ENCODE measurements around the gene CPT2. TPM values are rescaled to one million over a fixed set of nuclear protein-coding genes. Genes with fewer than 3 reads are reported as not detected.

Gene CPT2
- total and polyA plus RNA-seq, 2 of the 13 experiments (the other 11 are each of a cell fraction or from before 2014, with no cell fraction given) = 12.6 to 14.6 TPM

- TF ChIP-seq ZNF724P (CRISPR knock-in tag; IDR thresholded peaks at IDR 0.05; ENCODE audit: borderline replicate concordance) (no peak), ZNF740 (CRISPR knock-in tag; IDR thresholded peaks at IDR 0.05) (no peak), KAT8 (CRISPR knock-in tag; IDR thresholded peaks at IDR 0.05) (no peak), HIC2 (CRISPR knock-in tag; IDR thresholded peaks at IDR 0.05; ENCODE audit: low read depth) (no peak), ZNF30 (CRISPR knock-in tag; IDR thresholded peaks at IDR 0.05) (no peak), POLR2AphosphoS5 (IDR thresholded peaks at IDR 0.05; ENCODE audit: low read depth, low read length) (no peak)
These were observed 15.7 kb upstream of the CPT2 start (continued) for GRCh38 chr1:53180951-53181350.

GRCh38 chr1:53182111-53182593, 14.5 kb upstream of the CPT2 start:
- peak; percentile 90 for FAIRE-seq
- 3% methylated on average over 13 of the region's 16 CpGs for whole genome bisulfite sequencing (ENCODE audit: low lambda C conversion rate)
- TF ChIP-seq RFXAP (CRISPR knock-in tag; IDR thresholded peaks at IDR 0.05; ENCODE audit: borderline replicate concordance) = 0 out of 2 replicates have a peak, but pooled peaks have one; percentile 30
- TF ChIP-seq ZNF513 (CRISPR knock-in tag; conservative IDR thresholded peaks at IDR 0.05) = no peak
- peak in 1 of 2 experiments; percentile 34; a peak in 1 of 4 replicates for TF ChIP-seq KLF16 (CRISPR knock-in tag; IDR thresholded peaks at IDR 0.05)
- TF ChIP-seq ZGPAT (CRISPR knock-in tag; IDR thresholded peaks at IDR 0.05) = peak; percentile 46; the same call in 1 of the 2 replicates
- TF ChIP-seq BORCS8-MEF2B (CRISPR knock-in tag; IDR thresholded peaks at IDR 0.05) = 0 out of 2 replicates have a peak, but pooled peaks have one; percentile 12
- 0 out of 2 replicates have a peak, but pooled peaks have one; percentile 33 for TF ChIP-seq HIVEP1 (CRISPR knock-in tag; IDR thresholded peaks at IDR 0.05)
- no peak for TF ChIP-seq ELF4 (CRISPR knock-in tag; IDR thresholded peaks at IDR 0.05; ENCODE audit: borderline replicate concordance)
- peak; percentile 37; the same call in 1 of the 2 replicates for TF ChIP-seq REPIN1 (CRISPR knock-in tag; IDR thresholded peaks at IDR 0.05; ENCODE audit: borderline replicate concordance, low read depth)
- peak; percentile 47 for TF ChIP-seq MAX (IDR thresholded peaks at IDR 0.05)

More at GRCh38 chr1:53182111-53182593, 14.5 kb upstream of the CPT2 start:
- Histone ChIP-seq H3K9ac (ENCODE audit: insufficient read depth, low read depth, low read length) (peak overlapping the region; percentile 79), H2AFZ (ENCODE audit: low read length) (no peak overlapping the region), H3K79me2 (ENCODE audit: insufficient read depth, low read length) (no peaks in the 10 kb centered on the region), H3K27me3 (ENCODE audit: control insufficient read depth in 1 of 2, insufficient read depth in 2 of 2, low read length in 2 of 2) (0 out of 5 replicates have a peak, but pooled peaks cover 0 to 4% of the 10 kb centered on the region in 2 experiments), H4K20me1 (ENCODE audit: insufficient read depth, low read length) (no peaks in the 10 kb centered on the region), H3K4me3 (replicated peaks in 1 of 3; ENCODE audit: insufficient read depth in 1 of 3, low read depth in 2 of 3, low read length in 3 of 3) (peak overlapping the region; percentile 5 to 68 (median 41)), H3K9me3 (ENCODE audit: low read length) (no peaks in the 10 kb centered on the region), H3K36me3 (replicated peaks in 1 of 2; ENCODE audit: control insufficient read depth in 1 of 2, insufficient read depth in 2 of 2, low read length in 2 of 2) (no peaks in the 10 kb centered on the region), H3K4me1 (ENCODE audit: insufficient read depth, low read length) (peaks cover 86% of the 10 kb centered on the region), H3K27ac (ENCODE audit: extremely low read length, insufficient read depth, low read length) (peak overlapping the region; percentile 90), H3K4me2 (ENCODE audit: low read depth, low read length) (peak overlapping the region; percentile 98)
- ChIA-PET POLR2A (interaction anchor here (1.0 to 4.9 kb wide), 12 partner anchors 14 to 92 kb away, joined by 3 to 37 read pairs (median 7); partner anchors contain the start of genes CPT2 and MAGOH), CTCF (ENCODE audit: low intra/inter-chr PET ratio, low total read pairs) (no interaction called here)
- intact Hi-C loops (cut with micrococcal nuclease; ENCODE audit: unreplicated experiment) = loop anchor here (2.0 to 10.0 kb wide), 7 partner anchors 43 to 480 kb away; partner anchors contain the start of gene ECHDC2
- DNase-seq (ENCODE audit: low spot score) (peak; percentile 78), ATAC-seq (peak; percentile 45)
- in situ Hi-C loops (cut with HindIII; ENCODE audit: extremely low pct_ligation_motif_present, low pct_unique_long_range_greater_than_20kb) = loop anchor here (5.0 to 10.0 kb wide), 3 partner anchors 55 to 477 kb away; partner anchors contain the start of gene ECHDC2
- no TSS peak for BruUV-seq (replicated peaks)
